GM06990 (cell line): ENCODE results near the gene GTSF1L.

ENCODE experiments used
- DNase-seq: peaks from one replicate; pipeline ENCODE4 v3.0.0-alpha.2; 2011; ENCODE audit not compliant: insufficient read length; ENCODE audit errors: extremely low read depth
- H3K27me3 ChIP-seq: replicated peaks from 2 replicates; pipeline ENCODE4 v1.6.0; 2011; ENCODE audit warnings: low read length; ENCODE audit not compliant: control insufficient read depth, insufficient read depth
- H3K36me3 ChIP-seq: 2 replicates; pipeline ENCODE4 v1.5.1; 2011; ENCODE audit warnings: low read length; ENCODE audit not compliant: control insufficient read depth, insufficient read depth
- H3K4me3 ChIP-seq: replicated peaks from 2 replicates; pipeline ENCODE4 v1.5.1; 2011; ENCODE audit warnings: low read depth, mild to moderate bottlenecking, control low read depth, low read length
- CTCF ChIP-seq: IDR thresholded peaks from 2 replicates; pipeline ENCODE4 v1.5.1; 2011; ENCODE audit warnings: low read length, control low read depth, mild to moderate bottlenecking, inconsistent platforms; ENCODE audit not compliant: insufficient read depth, poor library complexity, severe bottlenecking

The GTSF1L gene

GRCh38 chr20:43721097-43721428, 5.7 kb downstream of the GTSF1L start:
- Histone ChIP-seq H3K36me3 (peaks cover 8% of the 10 kb centered on the region), H3K4me3 (no peak overlapping the region), H3K27me3 (no peaks in the 10 kb centered on the region)
- TF ChIP-seq CTCF, result no peak
- DNase-seq, result no peak

- no peak for TF ChIP-seq CTCF
- no peak for DNase-seq
- H3K27me3 ChIP-seq, result no peaks in the 10 kb centered on the region
- peaks cover 17% of the 10 kb centered on the region for H3K36me3 ChIP-seq
- H3K4me3 ChIP-seq, result no peak overlapping the region
These were observed 6.8 kb downstream of the GTSF1L start for GRCh38 chr20:43720007-43720406.

DNA sequence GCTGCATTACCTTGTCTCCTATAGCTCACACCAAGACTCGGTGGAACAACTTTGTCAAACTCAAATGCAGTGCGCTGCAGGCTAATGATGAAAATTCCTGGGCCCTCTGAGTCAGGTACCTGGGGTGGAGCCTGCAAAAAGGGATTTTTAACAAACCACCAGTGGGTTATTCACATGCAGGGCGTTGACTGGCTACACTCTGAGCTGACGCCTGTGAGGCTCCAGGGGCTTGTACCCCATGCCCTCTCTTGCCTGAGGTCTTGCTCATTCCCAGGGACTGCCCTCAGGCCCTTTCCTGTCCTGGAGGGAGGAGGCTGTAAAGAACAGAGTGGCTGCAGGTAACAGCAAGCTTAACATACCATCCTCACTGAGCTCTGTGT, 9.2 kb downstream of the GTSF1L start:
- H3K27me3 ChIP-seq, result no peaks in the 10 kb centered on the region
- no peak overlapping the region for H3K4me3 ChIP-seq
- DNase-seq, result no peak
- TF ChIP-seq CTCF, result no peak
- H3K36me3 ChIP-seq, result peaks cover 29% of the 10 kb centered on the region

DNA sequence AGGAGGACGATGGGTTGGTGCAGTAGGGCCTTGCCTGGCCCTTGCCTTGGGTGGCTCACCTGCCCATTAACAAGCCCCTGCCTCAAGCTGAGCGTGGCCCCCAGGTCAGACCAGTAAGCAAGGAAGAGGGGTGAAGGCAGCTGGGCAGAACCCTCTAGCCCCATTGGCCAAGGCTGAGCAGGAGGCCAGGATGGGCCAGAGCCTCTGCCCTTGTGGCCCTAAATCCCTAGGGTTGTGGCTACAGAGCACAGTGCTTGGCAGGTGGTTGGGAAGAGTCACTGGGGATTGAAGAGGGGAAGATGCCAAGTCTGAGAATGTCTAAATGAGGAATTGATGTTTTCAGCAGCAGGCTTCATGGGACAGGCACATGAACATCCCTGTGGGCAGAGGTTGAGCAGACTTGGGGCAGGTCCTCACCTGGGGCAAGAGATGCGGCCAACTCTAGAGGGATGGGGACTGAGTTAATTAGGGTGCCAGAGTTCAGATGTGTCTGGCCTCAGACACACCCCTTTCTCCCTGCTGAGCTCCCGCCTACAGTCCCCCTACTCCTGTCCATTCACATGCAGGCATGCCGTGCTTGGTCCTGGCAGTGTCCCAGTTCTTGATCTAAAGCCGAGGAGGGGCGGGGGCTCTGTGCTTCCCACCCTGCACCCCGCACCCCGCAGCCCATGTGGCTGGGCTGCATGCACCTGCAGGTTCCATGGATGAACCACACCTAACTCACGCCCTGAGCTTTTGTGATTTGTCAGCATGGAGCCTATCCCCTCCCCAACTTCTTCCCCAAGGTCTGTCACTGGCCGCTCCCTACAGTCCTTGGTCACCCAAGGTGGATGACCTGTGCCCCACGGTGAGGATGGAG, 9.8 kb downstream of the GTSF1L start:
- peaks cover 33% of the 10 kb centered on the region for H3K36me3 ChIP-seq
- no peak for DNase-seq
- TF ChIP-seq CTCF, result no peak
- no peaks in the 10 kb centered on the region for H3K27me3 ChIP-seq
- no peak overlapping the region for H3K4me3 ChIP-seq

DNA sequence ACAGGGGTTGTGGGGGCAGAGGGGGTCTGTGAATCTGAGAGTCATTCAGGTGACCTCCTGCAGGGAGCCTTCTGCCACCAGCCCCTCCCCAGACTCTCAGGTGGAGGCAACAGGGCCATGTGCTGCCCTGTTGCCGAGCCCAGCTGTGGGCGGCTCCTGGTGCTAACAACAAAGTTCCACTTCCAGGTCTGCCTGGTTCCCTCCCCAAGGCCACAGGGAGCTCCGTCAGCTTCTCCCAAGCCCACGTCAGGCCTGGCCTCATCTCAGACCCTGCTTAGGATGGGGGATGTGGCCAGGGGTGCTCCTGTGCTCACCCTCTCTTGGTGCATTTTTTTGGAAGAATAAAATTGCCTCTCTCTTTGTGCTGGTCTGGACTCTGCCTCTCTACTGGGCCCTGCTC, 10.7 kb downstream of the GTSF1L start:
- H3K36me3 ChIP-seq, result peaks cover 40% of the 10 kb centered on the region
- H3K27me3 ChIP-seq, result no peaks in the 10 kb centered on the region
- no peak overlapping the region for H3K4me3 ChIP-seq
- DNase-seq, result no peak
- TF ChIP-seq CTCF, result no peak

GRCh38 chr20:43715511-43715910, 11.3 kb downstream of the GTSF1L start:
- DNase-seq, result no peak
- Histone ChIP-seq H3K4me3 (no peak overlapping the region), H3K36me3 (peaks cover 40% of the 10 kb centered on the region), H3K27me3 (no peaks in the 10 kb centered on the region)
- no peak for TF ChIP-seq CTCF
